Caco-2 (cell line): ENCODE data around the gene DSCAM. TPM values are rescaled to one million over a fixed set of nuclear protein-coding genes. Genes with fewer than 3 reads are reported as not detected.

Source experiments
- BruUV-seq: library from RNA; stranded (reverse); fragments of 400-500 nt; replicated peaks from 2 replicates; lab custom pipeline; 2021; lab: Mats Ljungman, UMichigan
- CTCF ChIA-PET: fragments of 300-600 bp; sonication (Branson Sonifier 250); formaldehyde crosslinking; loops from one replicate; lab custom pipeline; 2022; ENCODE audit warnings: antibody characterized with exemption; lab: Charles Lee
- POLR2A ChIA-PET: fragments of 300-600 bp; sonication (Branson Sonifier 250); formaldehyde crosslinking; loops from one replicate; lab custom pipeline; 2022; ENCODE audit warnings: antibody characterized with exemption; lab: Charles Lee
- DNase-seq, 2 experiments: peaks; one replicate each; pipeline versions ENCODE4 v3.0.0 to v3.0.0-alpha.2; 2020 to 2022
- H3K27me3 ChIP-seq: replicated peaks from 2 replicates; pipeline ENCODE4 v1.6.0; 2011; ENCODE audit warnings: low read length; ENCODE audit not compliant: control insufficient read depth, insufficient read depth
- H3K36me3 ChIP-seq: 2 replicates; pipeline ENCODE4 v1.5.1; 2011; ENCODE audit warnings: low read length; ENCODE audit not compliant: control insufficient read depth, insufficient read depth
- H3K4me1 ChIP-seq: fragments of 250-450 bp; sonication (Bioruptor Pico); 2 replicates; pipeline ENCODE4 v1.5.1; 2020; ENCODE audit warnings: mild to moderate bottlenecking
- H3K4me3 ChIP-seq: 2 replicates; pipeline ENCODE4 v1.5.1; 2011; ENCODE audit warnings: low read depth, mild to moderate bottlenecking, control low read depth, low read length
- H3K9me3 ChIP-seq: fragments of 250-450 bp; sonication (Bioruptor Pico); 2 replicates; pipeline ENCODE4 v1.5.1; 2020; ENCODE audit warnings: mild to moderate bottlenecking, moderate library complexity
- H3K27ac Mint-ChIP-seq: one replicate; pipeline ENCODE4 v1.8.0; 2022; ENCODE audit warnings: mixed read lengths; ENCODE audit not compliant: unreplicated experiment
- H3K27me3 Mint-ChIP-seq: one replicate; pipeline ENCODE4 v1.8.0; 2022; ENCODE audit warnings: mixed read lengths; ENCODE audit not compliant: insufficient read depth, unreplicated experiment
- H3K36me3 Mint-ChIP-seq: one replicate; pipeline ENCODE4 v1.8.0; 2022; ENCODE audit warnings: mild to moderate bottlenecking, mixed read lengths; ENCODE audit not compliant: insufficient read depth, unreplicated experiment
- H3K4me1 Mint-ChIP-seq: one replicate; pipeline ENCODE4 v1.8.0; 2022; ENCODE audit warnings: low read depth, mixed read lengths; ENCODE audit not compliant: unreplicated experiment
- H3K4me3 Mint-ChIP-seq: one replicate; pipeline ENCODE4 v1.8.0; 2022; ENCODE audit warnings: mild to moderate bottlenecking, moderate library complexity, mixed read lengths; ENCODE audit not compliant: unreplicated experiment
- H3K9me3 Mint-ChIP-seq: one replicate; pipeline ENCODE4 v1.8.0; 2022; ENCODE audit warnings: mixed read lengths; ENCODE audit not compliant: unreplicated experiment
- CTCF ChIP-seq, 2 experiments: fragments of 200-600 bp in 1 of 2; IDR thresholded peaks; 1 replicate in 1 of 2; 2 replicates in 1 of 2; pipeline versions ENCODE4 v1.5.1 to v1.8.0; 2011 to 2022; ENCODE audit warnings: antibody characterized with exemption in 1 of 2, control low read depth in 1 of 2, inconsistent platforms in 1 of 2, low read depth in 1 of 2, low read length in 1 of 2, mild to moderate bottlenecking in 1 of 2, moderate library complexity in 1 of 2; ENCODE audit not compliant: insufficient read depth in 1 of 2, severe bottlenecking in 1 of 2, unreplicated experiment in 1 of 2
- intact Hi-C: fragments of 100-400 bp; cut with micrococcal nuclease; formaldehyde crosslinking; loops from one replicate; pipeline ENCODE4 v1.10.0; 2022; ENCODE audit not compliant: unreplicated experiment
- total RNA-seq: library from RNA; stranded (reverse); gene quantifications from 2 replicates; pipeline ENCODE4 v1.2.3, GENCODE V29; 2022

DSCAM gene
- total RNA-seq, 1 experiment from 2014 or later: not detected

GRCh38 chr21:40531016-40531415, 315.9 kb downstream of the DSCAM start:
- no peak overlapping the region for H3K27ac Mint-ChIP-seq
- no peak for DNase-seq
- H3K36me3 Mint-ChIP-seq: no peaks in the 10 kb centered on the region
- POLR2A ChIA-PET: no interaction called here
- intact Hi-C loops: no loop called here
- CTCF ChIA-PET: no interaction called here
- BruUV-seq: no TSS peak
- H3K4me3 Mint-ChIP-seq: no peak overlapping the region
- H3K4me3 ChIP-seq: no peak overlapping the region
- no peaks in the 10 kb centered on the region for H3K36me3 ChIP-seq
- H3K4me1 Mint-ChIP-seq: no peaks in the 10 kb centered on the region
- no peaks in the 10 kb centered on the region for H3K9me3 ChIP-seq
- no peaks in the 10 kb centered on the region for H3K27me3 ChIP-seq
- no peaks in the 10 kb centered on the region for H3K4me1 ChIP-seq
- TF ChIP-seq CTCF (IDR thresholded peaks at IDR 0.05; ENCODE audit: insufficient read depth in 1 of 2, low read depth in 1 of 2, low read length in 1 of 2, severe bottlenecking in 1 of 2, unreplicated experiment in 1 of 2): no peak
- H3K27me3 Mint-ChIP-seq: peaks cover 6% of the 10 kb centered on the region
- H3K9me3 Mint-ChIP-seq: peaks cover 14% of the 10 kb centered on the region

GRCh38 chr21:40517646-40518045, 329.3 kb downstream of the DSCAM start:
- no TSS peak for BruUV-seq
- CTCF ChIA-PET: no interaction called here

GRCh38 chr21:40516335-40516734, 330.6 kb downstream of the DSCAM start:
- no peak overlapping the region for H3K27ac Mint-ChIP-seq
- H3K36me3 Mint-ChIP-seq: no peaks in the 10 kb centered on the region
- Histone ChIP-seq H3K27me3 (no peaks in the 10 kb centered on the region), H3K4me3 (no peak overlapping the region), H3K4me1 (no peaks in the 10 kb centered on the region), H3K36me3 (no peaks in the 10 kb centered on the region), H3K9me3 (no peaks in the 10 kb centered on the region)
- no peak for DNase-seq
- H3K27me3 Mint-ChIP-seq: no peaks in the 10 kb centered on the region
- CTCF ChIA-PET: no interaction called here
- TF ChIP-seq CTCF (IDR thresholded peaks at IDR 0.05; ENCODE audit: insufficient read depth in 1 of 2, low read depth in 1 of 2, low read length in 1 of 2, severe bottlenecking in 1 of 2, unreplicated experiment in 1 of 2): no peak
- no peaks in the 10 kb centered on the region for H3K4me1 Mint-ChIP-seq
- intact Hi-C loops: no loop called here
- POLR2A ChIA-PET: no interaction called here
- peaks cover 9% of the 10 kb centered on the region for H3K9me3 Mint-ChIP-seq
- no peak overlapping the region for H3K4me3 Mint-ChIP-seq
- no TSS peak for BruUV-seq

More at GRCh38 chr21:40517646-40518045, 329.3 kb downstream of the DSCAM start:
- Mint-ChIP-seq H3K27ac (no peak overlapping the region), H3K4me3 (no peak overlapping the region), H3K27me3 (no peaks in the 10 kb centered on the region), H3K9me3 (peaks cover under 1% of the 10 kb centered on the region), H3K4me1 (no peaks in the 10 kb centered on the region), H3K36me3 (no peaks in the 10 kb centered on the region)
- Histone ChIP-seq H3K36me3 (no peaks in the 10 kb centered on the region), H3K9me3 (no peaks in the 10 kb centered on the region), H3K27me3 (no peaks in the 10 kb centered on the region), H3K4me3 (no peak overlapping the region), H3K4me1 (no peaks in the 10 kb centered on the region)
- intact Hi-C loops: no loop called here
- DNase-seq: no peak
- no peak for TF ChIP-seq CTCF (IDR thresholded peaks at IDR 0.05; ENCODE audit: insufficient read depth in 1 of 2, low read depth in 1 of 2, low read length in 1 of 2, severe bottlenecking in 1 of 2, unreplicated experiment in 1 of 2)
- POLR2A ChIA-PET: no interaction called here
